Lower lobe of right lung (tissue), 2 donors: Measurements from ENCODE around the gene LRFN2. TPM values are rescaled to one million over a fixed set of nuclear protein-coding genes. Genes with fewer than 3 reads are reported as not detected.

ENCODE experiments used
- ATAC-seq, 2 donors: fragments of 200-7000 bp; cut with Tn5 transposase; one replicate each; pipeline ENCODE4 v1.9.1; 2020 to 2022; ENCODE audit warnings: mild to moderate bottlenecking in 2 of 2, moderate library complexity in 2 of 2
- DNase-seq: peaks from one replicate; pipeline ENCODE4 v3.0.0-alpha.2; 2020
- H3K27ac ChIP-seq: fragments of 200-600 bp; one replicate; pipeline ENCODE4 v1.8.0; 2022
- H3K27me3 ChIP-seq: fragments of 200-600 bp; one replicate; pipeline ENCODE4 v1.8.0; 2022; ENCODE audit warnings: low read depth
- H3K36me3 ChIP-seq: fragments of 200-600 bp; one replicate; pipeline ENCODE4 v1.8.0; 2022; ENCODE audit warnings: mild to moderate bottlenecking
- H3K4me1 ChIP-seq: fragments of 200-600 bp; one replicate; pipeline ENCODE4 v1.8.0; 2022
- H3K4me3 ChIP-seq: fragments of 200-600 bp; one replicate; pipeline ENCODE4 v1.8.0; 2022; ENCODE audit warnings: mild to moderate bottlenecking
- H3K9me3 ChIP-seq: fragments of 200-600 bp; one replicate; pipeline ENCODE4 v1.8.0; 2022
- CTCF ChIP-seq: fragments of 200-600 bp; IDR thresholded peaks from one replicate; pipeline ENCODE4 v1.8.0; 2022; ENCODE audit warnings: antibody characterized with exemption, mild to moderate bottlenecking
- intact Hi-C: fragments of 100-400 bp; cut with DNase I; formaldehyde crosslinking; loops from one replicate; pipeline ENCODE4 v1.11.0; 2022
- total RNA-seq: library from RNA; stranded (reverse); fragmentation: NEBNext Ultra II Directional; extraction: Animal tissue kit (Norgen Biotek cat#: 25700); gene quantifications from one replicate; pipeline ENCODE4 v1.2.1, GENCODE V29; 2021
- donor health status: DM: no; HTN: yes; CAD: no; lungs with severe emphysema.

The LRFN2 gene
- total RNA-seq, 1 donor from 2014 or later, result not detected

- H3K27ac ChIP-seq, result no peak overlapping the region
- H3K27me3 ChIP-seq, result peaks cover 4% of the 10 kb centered on the region
- H3K36me3 ChIP-seq, result no peaks in the 10 kb centered on the region
- H3K9me3 ChIP-seq, result no peaks in the 10 kb centered on the region
- no peak overlapping the region for H3K4me3 ChIP-seq
- intact Hi-C loops, result no loop called here
- DNase-seq (no peak), ATAC-seq (no peak)
- H3K4me1 ChIP-seq, result no peaks in the 10 kb centered on the region
- no peak for TF ChIP-seq CTCF
Measured at GRCh38 chr6:40343877-40344565, 243.1 kb downstream of the LRFN2 start.

GRCh38 chr6:40343318-40343876 lies 243.8 kb downstream of the LRFN2 start:
- no peak overlapping the region for H3K27ac ChIP-seq
- intact Hi-C loops, result no loop called here
- peaks cover 4% of the 10 kb centered on the region for H3K27me3 ChIP-seq
- H3K36me3 ChIP-seq, result no peaks in the 10 kb centered on the region
- no peak for ATAC-seq
- H3K9me3 ChIP-seq, result no peaks in the 10 kb centered on the region
- TF ChIP-seq CTCF, result no peak
- DNase-seq, result no peak
- H3K4me3 ChIP-seq, result no peak overlapping the region
- H3K4me1 ChIP-seq, result no peaks in the 10 kb centered on the region

- no peak for ATAC-seq
Measured at GRCh38 chr6:40342723-40343122, 244.4 kb downstream of the LRFN2 start.

DNA sequence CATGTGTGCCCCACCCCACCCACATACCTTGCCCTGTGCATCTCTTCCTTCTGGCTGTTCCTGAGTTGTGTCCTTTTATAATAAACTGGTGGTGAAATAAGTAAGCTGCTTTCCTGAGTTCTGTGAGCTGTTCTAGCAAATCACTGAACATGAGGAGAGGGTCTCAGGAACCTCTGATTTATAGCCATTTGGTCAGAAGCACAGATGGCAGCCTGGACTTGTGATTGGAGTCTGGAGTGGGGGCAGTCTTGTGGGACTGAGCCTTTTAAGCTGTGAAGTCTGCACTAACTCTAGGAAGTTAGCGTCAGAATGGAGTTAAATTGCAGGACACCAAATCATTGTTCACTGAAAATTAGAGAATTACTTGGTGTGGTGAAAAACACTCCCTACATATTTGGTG lies 245.4 kb downstream of the LRFN2 start:
- Histone ChIP-seq H3K36me3 (no peaks in the 10 kb centered on the region), H3K4me3 (no peak overlapping the region), H3K27ac (no peak overlapping the region), H3K4me1 (no peaks in the 10 kb centered on the region), H3K27me3 (peaks cover 4% of the 10 kb centered on the region), H3K9me3 (no peaks in the 10 kb centered on the region)
- no peak for TF ChIP-seq CTCF
- no peak for ATAC-seq
- no peak for DNase-seq
- intact Hi-C loops, result no loop called here

More at GRCh38 chr6:40342723-40343122, 244.4 kb downstream of the LRFN2 start:
- peaks cover 4% of the 10 kb centered on the region for H3K27me3 ChIP-seq
- no peak overlapping the region for H3K27ac ChIP-seq
- no peak for TF ChIP-seq CTCF
- H3K36me3 ChIP-seq, result no peaks in the 10 kb centered on the region
- H3K4me3 ChIP-seq, result no peak overlapping the region
- intact Hi-C loops, result no loop called here
- H3K4me1 ChIP-seq, result no peaks in the 10 kb centered on the region
- H3K9me3 ChIP-seq, result no peaks in the 10 kb centered on the region
- no peak for DNase-seq
